Naive thymus-derived CD4-positive, alpha-beta T cell (primary cell): Measurements from ENCODE around the gene RBFOX2. TPM values are rescaled to one million over a fixed set of nuclear protein-coding genes. Genes with fewer than 3 reads are reported as not detected.
"Not testable (repeated sequence)": the region's sequence is repeated elsewhere in the genome, so short reads cannot be mapped to it uniquely, and the experiment has no call there.

Experiments used
- ATAC-seq: fragments of 150-1000 bp; cut with Tn5 transposase; 2 replicates; pipeline ENCODE4 v1.10.0; 2021; ENCODE audit warnings: mild to moderate bottlenecking, moderate library complexity
- CTCF ChIA-PET: fragments of 350-600 bp; sonication (Branson Sonifier 250); formaldehyde crosslinking; loops from one replicate; lab custom pipeline; 2021; ENCODE audit warnings: antibody characterized with exemption; lab: Charles Lee
- POLR2A ChIA-PET: fragments of 350-600 bp; sonication (Branson Sonifier 250); formaldehyde crosslinking; loops from one replicate; lab custom pipeline; 2021; ENCODE audit warnings: antibody characterized with exemption, inconsistent platforms; lab: Charles Lee
- DNase-seq, 9 donors: peaks; one replicate each; pipeline versions ENCODE4 v3.0.0 to v3.0.0-alpha.2; 2020 to 2022; ENCODE audit warnings: mixed read lengths in 1 of 9
- H3K27ac ChIP-seq: one replicate; pipeline ENCODE4 v1.7.0; 2013; ENCODE audit warnings: mild to moderate bottlenecking, low read depth, low read length, moderate library complexity
- H3K27me3 ChIP-seq, 2 donors: one replicate each; pipeline ENCODE4 v1.7.0; 2013; ENCODE audit warnings: low read length in 2 of 2, mild to moderate bottlenecking in 2 of 2, moderate library complexity in 2 of 2; ENCODE audit not compliant: control insufficient read depth in 2 of 2, insufficient read depth in 2 of 2
- H3K36me3 ChIP-seq, 3 experiments: 1 replicate in 2 of 3; 2 replicates in 1 of 3; pipeline ENCODE4 v1.7.0; 2013; ENCODE audit warnings: low read length in 3 of 3, mild to moderate bottlenecking in 3 of 3, moderate library complexity in 1 of 3; ENCODE audit not compliant: insufficient read depth in 3 of 3, control insufficient read depth in 2 of 3
- H3K4me1 ChIP-seq, 2 donors: one replicate each; pipeline ENCODE4 v1.7.0; 2013; ENCODE audit warnings: low read length in 2 of 2, mild to moderate bottlenecking in 2 of 2, moderate library complexity in 1 of 2; ENCODE audit not compliant: control insufficient read depth in 2 of 2, insufficient read depth in 2 of 2
- H3K4me3 ChIP-seq: 2 replicates; pipeline ENCODE4 v1.7.0; 2013; ENCODE audit warnings: mild to moderate bottlenecking, low read length
- H3K9me3 ChIP-seq, 3 experiments: 1 replicate in 2 of 3; 2 replicates in 1 of 3; pipeline ENCODE4 v1.7.0; 2013; ENCODE audit warnings: low read length in 3 of 3; ENCODE audit not compliant: control insufficient read depth in 2 of 3
- H3K27ac Mint-ChIP-seq, 9 donors: one replicate each; pipeline ENCODE4 v1.8.0; 2020 to 2022; ENCODE audit warnings: mixed read lengths in 9 of 9, mild to moderate bottlenecking in 8 of 9, moderate library complexity in 5 of 9, inconsistent platforms in 2 of 9
- H3K27me3 Mint-ChIP-seq, 5 donors: one replicate each; pipeline ENCODE4 v1.8.0; 2021 to 2022; ENCODE audit warnings: mixed read lengths in 5 of 5, mild to moderate bottlenecking in 1 of 5
- H3K36me3 Mint-ChIP-seq, 5 donors: one replicate each; pipeline ENCODE4 v1.8.0; 2020 to 2022; ENCODE audit warnings: mixed read lengths in 5 of 5, mild to moderate bottlenecking in 3 of 5, inconsistent platforms in 1 of 5
- H3K4me1 Mint-ChIP-seq, 7 donors: one replicate each; pipeline ENCODE4 v1.8.0; 2020 to 2022; ENCODE audit warnings: mixed read lengths in 7 of 7, mild to moderate bottlenecking in 3 of 7, inconsistent platforms in 1 of 7
- H3K4me3 Mint-ChIP-seq, 10 donors: one replicate each; pipeline ENCODE4 v1.8.0; 2020 to 2022; ENCODE audit warnings: mild to moderate bottlenecking in 10 of 10, mixed read lengths in 10 of 10, moderate library complexity in 6 of 10, inconsistent platforms in 2 of 10
- H3K9me3 Mint-ChIP-seq, 11 donors: one replicate each; pipeline ENCODE4 v1.8.0; 2020 to 2022; ENCODE audit warnings: mixed read lengths in 11 of 11, mild to moderate bottlenecking in 4 of 11, inconsistent platforms in 1 of 11, moderate library complexity in 1 of 11
- intact Hi-C, 2 donors: fragments of 100-400 bp; cut with micrococcal nuclease; formaldehyde crosslinking; loops; one replicate each; pipeline ENCODE4 v1.15.1; 2023
- polyA plus RNA-seq, 2 donors: library from polyadenylated mRNA; unstranded; fragments of 300-500 nt; fragmentation: Illumina TruSeq; gene quantifications; one replicate each; pipeline ENCODE4 v1.2.3, GENCODE V29; 2021
- total RNA-seq, 6 experiments: library from RNA in 5 of 6; stranded (reverse) in 5 of 6; gene quantifications; 1 replicate in 5 of 6; 2 replicates in 1 of 6; pipeline ENCODE4 v1.2.3 and lab custom pipeline; 2021 to 2026

The RBFOX2 gene
- total and polyA plus RNA-seq, 7 experiments from 2014 or later = 0.39 to 1.7 (median 1.1) TPM

DNA sequence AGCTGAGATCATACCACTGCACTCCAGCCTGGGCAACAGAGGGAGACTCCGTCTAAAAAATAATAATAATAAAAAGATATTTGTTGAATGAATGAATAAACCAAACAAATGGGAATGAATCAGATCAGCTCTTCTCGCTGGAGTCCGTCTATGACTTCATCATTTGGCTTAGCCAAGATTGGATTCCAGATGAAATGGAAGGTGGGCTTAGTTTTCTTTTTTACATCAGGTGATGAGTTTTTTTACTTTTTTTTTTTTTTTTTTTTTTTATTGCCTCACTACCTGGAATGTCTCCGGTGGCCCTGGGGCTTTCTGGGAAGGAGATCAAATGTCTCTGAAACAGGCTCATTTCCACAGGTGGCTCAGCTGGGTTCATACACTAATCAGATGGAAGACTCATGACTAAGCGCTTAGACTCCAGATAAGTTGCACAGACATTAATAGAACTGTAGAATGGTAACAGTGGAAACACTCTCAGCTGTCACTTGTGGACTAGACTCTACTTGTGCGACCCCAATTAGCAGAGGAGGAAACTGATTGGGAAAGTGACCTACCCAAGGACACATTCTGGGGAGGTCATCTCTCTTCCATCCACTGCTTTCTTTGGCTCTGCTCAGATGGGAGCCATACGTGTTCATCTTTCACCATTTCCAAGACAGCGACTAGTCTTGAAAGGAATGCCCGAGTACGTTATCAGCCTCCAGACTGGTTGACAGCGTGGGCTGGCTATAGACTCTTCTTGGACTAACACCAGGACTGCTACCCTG lies 20.5 kb upstream of the RBFOX2 start:
- no peak for DNase-seq
- no peak overlapping the region for H3K27ac Mint-ChIP-seq

DNA sequence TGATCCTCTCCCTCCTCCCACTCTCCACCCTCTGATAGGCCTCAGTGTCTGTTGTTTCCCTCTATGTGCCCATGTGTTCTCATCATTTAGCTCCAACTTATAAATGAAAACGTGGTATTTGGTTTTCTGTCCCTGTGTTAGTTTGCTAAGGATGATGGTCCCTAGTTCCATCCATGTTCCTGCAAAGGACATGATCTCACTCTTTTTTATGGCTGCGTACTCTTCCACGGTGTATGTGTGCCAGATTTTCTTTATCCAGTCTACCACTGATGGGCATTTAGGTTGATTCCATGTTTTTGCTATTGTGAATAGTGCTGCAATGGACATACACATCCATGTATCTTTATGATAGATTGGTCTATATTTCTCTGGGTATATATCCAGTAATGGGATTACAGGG lies 15.9 kb upstream of the RBFOX2 start:
- H3K4me3 ChIP-seq, H3K27ac Mint-ChIP-seq, H3K27ac ChIP-seq, H3K4me3 Mint-ChIP-seq, H3K27me3 ChIP-seq, H3K9me3 ChIP-seq, intact Hi-C loops, DNase-seq, CTCF ChIA-PET, H3K4me1 Mint-ChIP-seq, H3K36me3 Mint-ChIP-seq, POLR2A ChIA-PET, ATAC-seq, H3K4me1 ChIP-seq, H3K36me3 ChIP-seq, H3K9me3 Mint-ChIP-seq: not testable (repeated sequence)
- peaks cover 0 to 19% (median 10%) of the 10 kb centered on the region in 5 donors for H3K27me3 Mint-ChIP-seq

More for the DNA sequence above, 20.5 kb upstream of the RBFOX2 start:
- Histone ChIP-seq H3K4me1 (no peaks in the 10 kb centered on the region), H3K27ac (no peak overlapping the region), H3K9me3 (no peaks in the 10 kb centered on the region), H3K36me3 (no peaks in the 10 kb centered on the region), H3K27me3 (no peaks in the 10 kb centered on the region), H3K4me3 (no peak overlapping the region)
- Mint-ChIP-seq H3K27me3 (peaks cover 0 to 12% (median 0%) of the 10 kb centered on the region in 5 donors), H3K4me1 (peaks cover 0 to 10% (median 0%) of the 10 kb centered on the region in 7 donors), H3K4me3 (no peak overlapping the region), H3K36me3 (no peaks in the 10 kb centered on the region), H3K9me3 (peaks cover 0 to 2% (median 0%) of the 10 kb centered on the region in 11 donors)
- no peak for ATAC-seq
- POLR2A ChIA-PET = no interaction called here
- CTCF ChIA-PET = no interaction called here
- intact Hi-C loops = no loop called here

- H3K4me3 ChIP-seq = no peak overlapping the region
- H3K27me3 ChIP-seq = no peaks in the 10 kb centered on the region
- Mint-ChIP-seq H3K27me3 (peaks cover 8 to 29% (median 16%) of the 10 kb centered on the region in 5 donors), H3K27ac (no peak overlapping the region), H3K36me3 (peaks cover 0 to 5% (median 0%) of the 10 kb centered on the region in 5 donors), H3K4me3 (no peak overlapping the region), H3K4me1 (no peaks in the 10 kb centered on the region), H3K9me3 (peaks cover 0 to 5% (median 0%) of the 10 kb centered on the region in 11 donors)
- CTCF ChIA-PET = no interaction called here
- no peak overlapping the region for H3K27ac ChIP-seq
- H3K4me1 ChIP-seq = no peaks in the 10 kb centered on the region
- H3K36me3 ChIP-seq = no peaks in the 10 kb centered on the region
- ATAC-seq = no peak
- H3K9me3 ChIP-seq = no peaks in the 10 kb centered on the region
- intact Hi-C loops = no loop called here
- DNase-seq = no peak
- POLR2A ChIA-PET = no interaction called here
Observed at GRCh38 chr22:36042240-36042639, 13.6 kb upstream of the RBFOX2 start.

GRCh38 chr22:36039125-36039524 lies 10.5 kb upstream of the RBFOX2 start:
- H3K27ac Mint-ChIP-seq = no peak overlapping the region
- H3K36me3 Mint-ChIP-seq = peaks cover 0 to 5% (median 0%) of the 10 kb centered on the region in 5 donors
- Histone ChIP-seq H3K27me3 (no peaks in the 10 kb centered on the region), H3K36me3 (no peaks in the 10 kb centered on the region), H3K4me3 (no peak overlapping the region), H3K4me1 (no peaks in the 10 kb centered on the region), H3K27ac (no peak overlapping the region), H3K9me3 (no peaks in the 10 kb centered on the region)
- DNase-seq = no peak
- H3K4me1 Mint-ChIP-seq = no peaks in the 10 kb centered on the region
- peaks cover 16 to 37% (median 23%) of the 10 kb centered on the region in 5 donors for H3K27me3 Mint-ChIP-seq
- ChIA-PET CTCF (no interaction called here), POLR2A (no interaction called here)
- H3K4me3 Mint-ChIP-seq = no peak overlapping the region
- intact Hi-C loops = no loop called here
- peaks cover 0 to 5% (median 0%) of the 10 kb centered on the region in 11 donors for H3K9me3 Mint-ChIP-seq
- ATAC-seq = no peak

DNA sequence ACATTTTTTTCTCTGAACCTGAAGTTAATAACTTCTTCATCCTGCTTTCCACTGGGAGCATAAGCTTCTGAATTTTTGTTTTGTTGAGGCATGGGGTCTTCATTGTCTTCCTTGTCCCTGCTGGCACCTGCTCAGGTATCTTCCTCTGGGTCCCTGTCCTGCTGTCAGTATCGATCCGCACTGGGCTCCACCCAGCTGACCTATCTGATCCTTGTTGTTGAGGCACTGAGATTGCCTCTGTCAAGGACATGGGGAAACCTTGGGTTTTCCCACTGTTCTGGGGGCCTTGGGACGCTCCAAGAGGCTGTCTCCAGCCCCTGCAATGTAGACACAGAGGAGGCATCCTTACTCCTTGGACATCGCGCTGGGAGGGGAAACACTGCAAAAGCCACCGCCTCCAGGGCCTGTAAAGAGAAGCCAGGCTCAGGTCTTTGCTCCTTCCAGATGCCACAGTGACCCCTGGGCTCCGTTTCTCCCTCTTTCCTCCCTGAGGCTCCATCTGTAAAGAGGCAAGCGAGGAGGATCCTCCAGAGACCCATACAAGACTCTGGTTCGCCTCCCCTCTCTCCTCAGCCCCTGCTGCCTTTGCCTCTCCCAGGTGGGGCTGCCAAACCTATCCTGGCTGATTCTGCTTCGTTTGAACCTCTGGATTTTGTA lies 8.6 kb upstream of the RBFOX2 start:
- Mint-ChIP-seq H3K27me3 (peaks cover 16 to 41% (median 21%) of the 10 kb centered on the region in 5 donors), H3K36me3 (peaks cover 0 to 5% (median 0%) of the 10 kb centered on the region in 5 donors), H3K4me3 (no peak overlapping the region), H3K9me3 (peaks cover 0 to 5% (median 0%) of the 10 kb centered on the region in 11 donors), H3K4me1 (peaks cover 0 to 2% (median 0%) of the 10 kb centered on the region in 7 donors), H3K27ac (no peak overlapping the region)
- DNase-seq (no peak), ATAC-seq (no peak)
- Histone ChIP-seq H3K36me3 (no peaks in the 10 kb centered on the region), H3K27me3 (no peaks in the 10 kb centered on the region), H3K27ac (no peak overlapping the region), H3K4me1 (no peaks in the 10 kb centered on the region), H3K9me3 (no peaks in the 10 kb centered on the region), H3K4me3 (no peak overlapping the region)
- ChIA-PET CTCF (interaction anchor here (0.6 kb wide), 1 partner anchor 474 kb away, joined by 3 read pairs; no protein-coding TSS in a partner anchor), POLR2A (interaction anchor here (0.5 kb wide), 1 partner anchor 1094 kb away, joined by 3 read pairs; no protein-coding TSS in a partner anchor)
- intact Hi-C loops = no loop called here

GRCh38 chr22:36036167-36036624 lies 7.6 kb upstream of the RBFOX2 start:
- Mint-ChIP-seq H3K27me3 (peaks cover 16 to 47% (median 21%) of the 10 kb centered on the region in 5 donors), H3K36me3 (peaks cover 0 to 5% (median 0%) of the 10 kb centered on the region in 5 donors), H3K4me3 (no peak overlapping the region), H3K4me1 (peaks cover 0 to 2% (median 0%) of the 10 kb centered on the region in 7 donors), H3K9me3 (peaks cover 0 to 5% (median 0%) of the 10 kb centered on the region in 11 donors), H3K27ac (peak overlapping the region in 1 of 9 donors; percentile 2)
- Histone ChIP-seq H3K27me3 (no peaks in the 10 kb centered on the region), H3K9me3 (no peaks in the 10 kb centered on the region), H3K27ac (no peak overlapping the region), H3K4me3 (no peak overlapping the region), H3K36me3 (no peaks in the 10 kb centered on the region), H3K4me1 (no peaks in the 10 kb centered on the region)
- CTCF ChIA-PET = interaction anchor here (0.6 kb wide), 1 partner anchor 889 kb away, joined by 6 read pairs; no protein-coding TSS in a partner anchor
- POLR2A ChIA-PET = no interaction called here
- ATAC-seq (no peak), DNase-seq (no peak)
- intact Hi-C loops = no loop called here
